Measurements from ENCODE around the gene GRAMD2A.

GRAMD2A gene

GRCh38 chr15:72167445-72167844 is 30.1 kb downstream of the GRAMD2A start:
- no peak for DNase-seq

GRCh38 chr15:72166716-72167417 is 30.7 kb downstream of the GRAMD2A start:
- no peak for DNase-seq

GRCh38 chr15:72163719-72164118 is 33.9 kb downstream of the GRAMD2A start:
- DNase-seq = no peak

- no peak for DNase-seq
Measured at GRCh38 chr15:72162569-72162968, 35.0 kb downstream of the GRAMD2A start.

- DNase-seq = no peak
Measured at GRCh38 chr15:72161361-72162132, 36.0 kb downstream of the GRAMD2A start.

- DNase-seq = no peak
Measured at GRCh38 chr15:72160696-72161245, 36.8 kb downstream of the GRAMD2A start.

GRCh38 chr15:72156928-72157327 is 40.7 kb downstream of the GRAMD2A start:
- DNase-seq = no peak

GRCh38 chr15:72155635-72156616 is 41.7 kb downstream of the GRAMD2A start:
- peak; percentile 79 for DNase-seq

GRCh38 chr15:72155003-72155621 is 42.5 kb downstream of the GRAMD2A start:
- peak; percentile 60 for DNase-seq

GRCh38 chr15:72154316-72154715 is 43.3 kb downstream of the GRAMD2A start:
- DNase-seq = no peak

GRCh38 chr15:72153269-72154000 is 44.2 kb downstream of the GRAMD2A start:
- DNase-seq = no peak

GRCh38 chr15:72147418-72147817 is 50.2 kb downstream of the GRAMD2A start:
- no peak for DNase-seq

GRCh38 chr15:72146934-72147333 is 50.7 kb downstream of the GRAMD2A start:
- no peak for DNase-seq

- no peak for DNase-seq
Measured at GRCh38 chr15:72146221-72146620, 51.4 kb downstream of the GRAMD2A start.

GRCh38 chr15:72141171-72142084 is 56.2 kb downstream of the GRAMD2A start:
- peak; percentile 26 for DNase-seq

GRCh38 chr15:72140088-72140487 is 57.5 kb downstream of the GRAMD2A start:
- no peak for DNase-seq

- DNase-seq = no peak
Measured at GRCh38 chr15:72139667-72140066, 57.9 kb downstream of the GRAMD2A start.

GRCh38 chr15:72136170-72137051 is 61.2 kb downstream of the GRAMD2A start:
- no peak for DNase-seq

- DNase-seq = no peak
Measured at GRCh38 chr15:72135719-72136118, 61.9 kb downstream of the GRAMD2A start.

All from fibroblast of skin of back (primary cell).